NCI-H2227 treated with DMSO at 0.1 percent for 48 hours (cell line): ENCODE results near the gene ANO6.

ENCODE experiments used
- DNase-seq: peaks from one replicate; lab custom pipeline; 2025; lab: John Stamatoyannopoulos, UW

The ANO6 gene

DNA sequence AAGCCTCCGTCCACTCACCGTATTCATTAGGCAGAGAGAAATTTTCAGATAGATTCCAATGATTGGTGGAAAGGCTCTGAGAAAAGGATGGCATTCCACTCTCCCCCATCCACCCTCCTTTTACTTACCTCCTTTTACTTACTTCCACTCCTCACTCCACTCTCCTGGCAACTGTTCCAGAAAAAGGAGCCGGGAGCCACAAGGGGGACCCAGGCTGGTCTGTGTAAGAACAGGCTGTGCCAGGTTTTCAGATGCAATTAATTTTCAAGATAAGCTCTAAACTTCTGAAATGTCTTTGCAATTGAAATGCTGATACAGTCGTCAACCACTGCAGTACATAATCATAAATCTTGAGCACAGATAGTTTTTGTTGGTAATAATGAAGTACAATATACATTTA is 248.8 kb downstream of the ANO6 start:
- DNase-seq = no peak

- DNase-seq = no peak
Observed at GRCh38 chr12:45468751-45469615, 253.1 kb downstream of the ANO6 start.

GRCh38 chr12:45469902-45470301 is 254.0 kb downstream of the ANO6 start:
- DNase-seq = no peak

DNA sequence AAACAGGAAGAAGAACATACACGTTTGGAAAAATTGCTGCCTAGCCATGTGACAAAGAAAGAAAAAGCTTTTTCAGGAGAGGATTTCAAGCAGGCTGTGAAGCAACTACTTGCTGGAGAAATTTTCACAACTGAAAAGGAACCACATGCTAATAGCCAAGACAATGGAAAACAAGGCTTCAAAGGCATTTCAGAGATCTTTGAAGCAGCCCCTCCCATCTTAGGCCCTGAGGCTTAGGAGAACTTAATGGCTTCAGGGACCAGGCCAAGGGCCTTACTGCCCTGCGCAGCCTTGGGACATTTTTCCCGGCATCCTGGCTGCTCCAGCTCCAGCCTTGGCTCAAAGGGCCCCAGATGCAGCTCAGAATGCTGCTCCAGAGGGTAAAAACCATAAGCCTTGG is 257.7 kb downstream of the ANO6 start:
- DNase-seq = no peak

- no peak for DNase-seq
Observed at GRCh38 chr12:45475594-45475993, 259.7 kb downstream of the ANO6 start.

DNA sequence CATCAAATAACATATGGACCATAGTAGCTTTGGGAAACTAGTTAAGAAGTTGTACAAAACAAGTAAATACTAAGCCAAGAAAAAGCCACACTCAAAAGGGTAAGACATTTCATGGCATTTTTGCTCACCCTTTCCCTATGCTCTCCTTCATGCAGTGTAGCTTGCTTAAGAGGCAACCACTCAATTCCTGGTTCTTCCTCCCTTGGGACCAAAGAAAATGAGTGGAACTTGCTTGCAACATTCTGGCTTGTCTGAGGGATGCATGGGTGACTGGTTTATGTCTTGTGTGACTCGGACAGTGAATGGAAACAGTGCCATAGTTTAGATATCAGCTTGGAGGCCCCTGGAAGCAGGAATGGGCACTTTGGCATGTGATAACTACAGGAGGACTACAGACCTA is 261.6 kb downstream of the ANO6 start:
- DNase-seq = no peak

GRCh38 chr12:45478931-45479330 is 263.0 kb downstream of the ANO6 start:
- DNase-seq = no peak

- no peak for DNase-seq
Observed at GRCh38 chr12:45481746-45482145, 265.9 kb downstream of the ANO6 start.

- DNase-seq = no peak
Observed at GRCh38 chr12:45483571-45483970, 267.7 kb downstream of the ANO6 start.
